IPS-11a (cell line): ENCODE data around the gene CEBPE.

Source experiments
- H3K4me3 ChIP-seq: one replicate; pipeline ENCODE4 v1.5.1; 2013; ENCODE audit warnings: low read depth, low read length, control low read depth

CEBPE gene

GRCh38 chr14:23118506-23119362 lies at the start of gene CEBPE:
TSS of gene CEBPE (minus strand) at chr14:23119255. CDS start at chr14:23119091, 164 bp downstream.
- H3K4me3 ChIP-seq, result no peak within 1 kb of the TSS

GRCh38 chr14:23168246-23168645 lies 49.2 kb upstream of the CEBPE start:
- H3K4me3 ChIP-seq, result no peak overlapping the region

GRCh38 chr14:23167116-23167847 lies 48.2 kb upstream of the CEBPE start:
- H3K4me3 ChIP-seq, result no peak overlapping the region

GRCh38 chr14:23164949-23165348 lies 45.9 kb upstream of the CEBPE start:
- H3K4me3 ChIP-seq, result no peak overlapping the region

- H3K4me3 ChIP-seq, result no peak overlapping the region
These were observed 45.2 kb upstream of the CEBPE start for GRCh38 chr14:23164250-23164649.

- no peak overlapping the region for H3K4me3 ChIP-seq
These were observed 44.8 kb upstream of the CEBPE start for GRCh38 chr14:23163830-23164229.

GRCh38 chr14:23162800-23163199 lies 43.7 kb upstream of the CEBPE start:
- H3K4me3 ChIP-seq, result no peak overlapping the region

GRCh38 chr14:23162005-23162404 lies 43.0 kb upstream of the CEBPE start:
- no peak overlapping the region for H3K4me3 ChIP-seq

GRCh38 chr14:23160924-23161522 lies 42.0 kb upstream of the CEBPE start:
- no peak overlapping the region for H3K4me3 ChIP-seq

- no peak overlapping the region for H3K4me3 ChIP-seq
These were observed 40.5 kb upstream of the CEBPE start for GRCh38 chr14:23159532-23159931.

- H3K4me3 ChIP-seq, result no peak overlapping the region
These were observed 39.7 kb upstream of the CEBPE start for GRCh38 chr14:23158779-23159178.

GRCh38 chr14:23154964-23155587 lies 36.0 kb upstream of the CEBPE start:
- H3K4me3 ChIP-seq, result no peak overlapping the region

- H3K4me3 ChIP-seq, result no peak overlapping the region
These were observed 35.1 kb upstream of the CEBPE start for GRCh38 chr14:23153851-23154796.

- H3K4me3 ChIP-seq, result no peak overlapping the region
These were observed 32.3 kb upstream of the CEBPE start for GRCh38 chr14:23151342-23151741.

- no peak overlapping the region for H3K4me3 ChIP-seq
These were observed 30.7 kb upstream of the CEBPE start for GRCh38 chr14:23149745-23150144.

GRCh38 chr14:23148591-23149249 lies 29.7 kb upstream of the CEBPE start:
- H3K4me3 ChIP-seq, result no peak overlapping the region

GRCh38 chr14:23147676-23148075 lies 28.6 kb upstream of the CEBPE start:
- H3K4me3 ChIP-seq, result no peak overlapping the region

- H3K4me3 ChIP-seq, result no peak overlapping the region
These were observed 27.9 kb upstream of the CEBPE start for GRCh38 chr14:23146980-23147379.

- no peak overlapping the region for H3K4me3 ChIP-seq
These were observed 27.4 kb upstream of the CEBPE start for GRCh38 chr14:23146351-23146910.
